HCT116 (cell line): ENCODE data around the gene PCSK9. TPM values are rescaled to one million over a fixed set of nuclear protein-coding genes. Genes with fewer than 3 reads are reported as not detected.

Source experiments
- ATAC-seq: fragments of 200-7000 bp; cut with Tn5 transposase; 2 replicates; pipeline ENCODE4 v1.9.1; 2020; ENCODE audit warnings: mild to moderate bottlenecking, moderate library complexity
- BruUV-seq: library from RNA; stranded (reverse); fragments of 400-500 nt; replicated peaks from 2 replicates; lab custom pipeline; 2021; lab: Mats Ljungman, UMichigan
- CTCF ChIA-PET: fragments of 300-600 bp; sonication (Branson Sonifier 250); formaldehyde crosslinking; loops from one replicate; lab custom pipeline; 2021; ENCODE audit warnings: antibody characterized with exemption; lab: Charles Lee
- POLR2A ChIA-PET: fragments of 300-600, 350-600 bp; sonication (Branson Sonifier 250); formaldehyde crosslinking; loops from one replicate; lab custom pipeline; 2021; ENCODE audit warnings: antibody characterized with exemption; lab: Charles Lee
- RAD21 ChIA-PET, 2 experiments: fragments of 300-600 bp; sonication (Branson Sonifier 250); formaldehyde crosslinking; loops; one replicate each; lab custom pipeline; 2023; ENCODE audit warnings: low total read pairs in 2 of 2; ENCODE audit not compliant: uncharacterized antibody in 2 of 2, unreplicated experiment in 2 of 2, low non-redundant PET in 1 of 2; lab: Charles Lee
- DNase-seq: peaks from one replicate; pipeline ENCODE4 v3.0.0-alpha.2; 2010; ENCODE audit warnings: low read depth, low spot score
- H2AFZ ChIP-seq: fragments of 200-600 bp; shearing (Covaris generic), sonication (generic); 2 replicates; pipeline ENCODE4 v1.6.1; 2017; ENCODE audit warnings: low read depth, mixed run types, mixed read lengths, antibody characterized with exemption, low read length; ENCODE audit not compliant: poor library complexity, severe bottlenecking
- H3K27ac ChIP-seq: 2 replicates; pipeline ENCODE4 v1.5.1; 2012; ENCODE audit warnings: low read depth, low read length
- H3K27me3 ChIP-seq: fragments of 200-600 bp; sonication (generic); 2 replicates; pipeline ENCODE4 v1.6.1; 2016; ENCODE audit warnings: mixed run types, low read length, mixed read lengths; ENCODE audit not compliant: insufficient read depth
- H3K36me3 ChIP-seq, 2 experiments: fragments of 200-500 bp in 1 of 2; fragments of 200-600 bp in 1 of 2; sonication (Bioruptor generic) in 1 of 2; sonication (generic) in 1 of 2; 2 replicates each; pipeline versions ENCODE4 v1.5.1 to v1.6.1; 2014 to 2016; ENCODE audit warnings: low read length in 2 of 2, inconsistent platforms in 1 of 2, mixed read lengths in 1 of 2, mixed run types in 1 of 2; ENCODE audit not compliant: insufficient read depth in 2 of 2, control insufficient read depth in 1 of 2
- H3K4me1 ChIP-seq, 2 experiments: fragments of 200-600 bp in 1 of 2; sonication (generic) in 1 of 2; 2 replicates each; pipeline versions ENCODE4 v1.5.1 to v1.6.1; 2012 to 2017; ENCODE audit warnings: low read length in 2 of 2, inconsistent platforms in 1 of 2, mild to moderate bottlenecking in 1 of 2, mixed read lengths in 1 of 2, mixed run types in 1 of 2, moderate library complexity in 1 of 2; ENCODE audit not compliant: insufficient read depth in 2 of 2, control insufficient read depth in 1 of 2
- H3K4me2 ChIP-seq: fragments of 200-600 bp; sonication (generic); 2 replicates; pipeline ENCODE4 v1.6.1; 2017; ENCODE audit warnings: mixed run types, low read length, mixed read lengths
- H3K4me3 ChIP-seq, 2 experiments: fragments of 200-600 bp in 1 of 2; sonication (generic) in 1 of 2; replicated peaks in 1 of 2; 2 replicates each; pipeline ENCODE4 v1.5.1; 2011 to 2016; ENCODE audit warnings: low read length in 2 of 2, control low read depth in 1 of 2, low read depth in 1 of 2, mild to moderate bottlenecking in 1 of 2, mixed read lengths in 1 of 2, mixed run types in 1 of 2
- H3K79me2 ChIP-seq: fragments of 200-600 bp; sonication (generic); 2 replicates; pipeline ENCODE4 v1.6.1; 2017; ENCODE audit warnings: mild to moderate bottlenecking, mixed run types, low read length, moderate library complexity, mixed read lengths; ENCODE audit not compliant: insufficient read depth
- H3K9ac ChIP-seq: fragments of 200-600 bp; sonication (generic); 2 replicates; pipeline ENCODE4 v1.6.1; 2016; ENCODE audit warnings: low read length, mixed read lengths
- H3K9me2 ChIP-seq: fragments of 200-600 bp; sonication (generic), shearing (Covaris generic); 2 replicates; pipeline ENCODE4 v1.6.1; 2017; ENCODE audit warnings: mixed run types, mild to moderate bottlenecking, moderate library complexity; ENCODE audit not compliant: insufficient read depth
- H3K9me3 ChIP-seq, 2 experiments: fragments of 200-500 bp in 1 of 2; fragments of 200-600 bp in 1 of 2; sonication (Bioruptor generic) in 1 of 2; sonication (generic) in 1 of 2; 2 replicates each; pipeline ENCODE4 v1.6.1; 2014 to 2017; ENCODE audit warnings: low read length in 2 of 2, mixed read lengths in 2 of 2, inconsistent platforms in 1 of 2, low read depth in 1 of 2, mild to moderate bottlenecking in 1 of 2, mixed run types in 1 of 2, moderate library complexity in 1 of 2; ENCODE audit not compliant: control insufficient read depth in 1 of 2, insufficient read depth in 1 of 2
- H4K20me1 ChIP-seq: fragments of 200-600 bp; sonication (generic), shearing (Covaris generic); 2 replicates; pipeline ENCODE4 v1.6.1; 2017; ENCODE audit warnings: mixed run types, mild to moderate bottlenecking, moderate library complexity; ENCODE audit not compliant: insufficient read depth
- CBX3 ChIP-seq: IDR thresholded peaks from 2 replicates; pipeline ENCODE4 v1.6.1; 2012; ENCODE audit warnings: low read depth
- ELF1 ChIP-seq: IDR thresholded peaks from 2 replicates; pipeline ENCODE4 v1.6.1; 2012; ENCODE audit warnings: low read depth, borderline replicate concordance
- EZH2 ChIP-seq: fragments of 200-600 bp; sonication (generic); IDR thresholded peaks from 2 replicates; pipeline ENCODE4 v1.6.1; 2017; ENCODE audit warnings: antibody characterized with exemption, mixed run types
- MAX ChIP-seq: IDR thresholded peaks from 2 replicates; pipeline ENCODE4 v1.6.1; 2012
- POLR2AphosphoS5 ChIP-seq: IDR thresholded peaks from 2 replicates; pipeline ENCODE4 v1.6.1; 2011; ENCODE audit warnings: mild to moderate bottlenecking, low read depth, low read length, moderate library complexity
- SP1 ChIP-seq: IDR thresholded peaks from 2 replicates; pipeline ENCODE4 v1.6.1; 2012; ENCODE audit warnings: low read depth
- SRF ChIP-seq: IDR thresholded peaks from 2 replicates; pipeline ENCODE4 v1.6.1; 2012; ENCODE audit warnings: low read depth
- YY1 ChIP-seq: IDR thresholded peaks from 2 replicates; pipeline ENCODE4 v1.6.1; 2011; ENCODE audit warnings: low read length, low read depth, moderate library complexity, mild to moderate bottlenecking; ENCODE audit not compliant: insufficient replicate concordance; ENCODE audit errors: extremely low read depth
- ZBTB33 ChIP-seq: IDR thresholded peaks from 2 replicates; pipeline ENCODE4 v1.6.1; 2011; ENCODE audit warnings: mild to moderate bottlenecking, low read length, moderate library complexity; ENCODE audit not compliant: insufficient replicate concordance; ENCODE audit errors: extremely low read depth
- intact Hi-C: fragments of 100-400 bp; cut with micrococcal nuclease; formaldehyde crosslinking; loops from 2 replicates; pipeline ENCODE4 v1.10.0; 2022
- total RNA-seq: library from RNA; stranded (reverse); gene quantifications from one replicate; pipeline ENCODE4 v1.2.1, GENCODE V29; 2021; ENCODE audit not compliant: unreplicated experiment

PCSK9 gene
- total RNA-seq, 1 experiment from 2014 or later = 39.6 TPM

GRCh38 chr1:54991939-54992338 is 47.4 kb upstream of the PCSK9 start:
- H3K9me2 ChIP-seq = no peaks in the 10 kb centered on the region
- BruUV-seq = no TSS peak
- H4K20me1 ChIP-seq = no peaks in the 10 kb centered on the region
- no peak overlapping the region for H3K4me3 ChIP-seq
- ChIA-PET RAD21 (no interaction called here), POLR2A (no interaction called here), CTCF (no interaction called here)
- no peak overlapping the region for H3K9ac ChIP-seq
- H3K4me1 ChIP-seq = peaks cover 0 to 12% of the 10 kb centered on the region in 2 experiments; a peak in 2 of 4 replicates
- no peak overlapping the region for H2AFZ ChIP-seq
- no peaks in the 10 kb centered on the region for H3K9me3 ChIP-seq
- no peaks in the 10 kb centered on the region for H3K27me3 ChIP-seq
- H3K36me3 ChIP-seq = no peaks in the 10 kb centered on the region
- intact Hi-C loops = no loop called here
- DNase-seq (no peak), ATAC-seq (no peak)
- TF ChIP-seq SRF (no peak), POLR2AphosphoS5 (no peak), ELF1 (no peak), CBX3 (no peak), SP1 (no peak), YY1 (no peak), EZH2 (no peak), MAX (no peak), ZBTB33 (no peak)
- no peak overlapping the region for H3K27ac ChIP-seq
- no peaks in the 10 kb centered on the region for H3K79me2 ChIP-seq
- H3K4me2 ChIP-seq = no peak overlapping the region
